HG03575 (cell line): ENCODE measurements around the gene HNRNPCL2.
"Not testable (repeated sequence)": the region's sequence is repeated elsewhere in the genome, so short reads cannot be mapped to it uniquely, and the experiment has no call there.

ENCODE experiments used
- ATAC-seq: cut with Tn5 transposase; IDR thresholded peaks from one replicate; pipeline ENCODE4 v1.9.1; 2021; ENCODE audit not compliant: unreplicated experiment, insufficient number of reproducible peaks, low FRiP score; ENCODE audit errors: extremely low read depth

HNRNPCL2 gene

GRCh38 chr1:13116754-13117153, at the start of gene HNRNPCL2:
Gene HNRNPCL2, minus strand, starts transcription at chr1:13116854. Its CDS starts 454 bp downstream, at chr1:13116400.
- ATAC-seq, result not testable (repeated sequence)

- not testable (repeated sequence) for ATAC-seq
Observed at GRCh38 chr1:13165531-13165930, 48.9 kb upstream of the HNRNPCL2 start, which contains the start of gene HNRNPCL4. Gene HNRNPCL4, minus strand, starts transcription at chr1:13165631. Its CDS starts 164 bp downstream, at chr1:13165467.

- not testable (repeated sequence) for ATAC-seq
Observed at GRCh38 chr1:13155909-13156308, 39.3 kb upstream of the HNRNPCL2 start, which contains the start of gene PRAMEF26. Gene PRAMEF26, minus strand, starts transcription at chr1:13156009. Its CDS starts 2,914 bp downstream, at chr1:13153095.

GRCh38 chr1:13070474-13070873, 46.2 kb downstream of the HNRNPCL2 start, which contains the start of gene PRAMEF25:
Gene PRAMEF25, plus strand, starts transcription at chr1:13070774. Its CDS starts 2,920 bp downstream, at chr1:13073694.
- not testable (repeated sequence) for ATAC-seq
